Smooth muscle cell of trachea (primary cell): ENCODE data around the gene GTF2F1. TPM values are rescaled to one million over a fixed set of nuclear protein-coding genes. Genes with fewer than 3 reads are reported as not detected.

Source experiments
- total RNA-seq: library from RNA; depleted of rRNA; stranded (reverse); fragments of >200 nt; gene quantifications from 2 replicates; pipeline ENCODE4 v1.2.1, GENCODE V29; 2014

GTF2F1 gene, protein sequence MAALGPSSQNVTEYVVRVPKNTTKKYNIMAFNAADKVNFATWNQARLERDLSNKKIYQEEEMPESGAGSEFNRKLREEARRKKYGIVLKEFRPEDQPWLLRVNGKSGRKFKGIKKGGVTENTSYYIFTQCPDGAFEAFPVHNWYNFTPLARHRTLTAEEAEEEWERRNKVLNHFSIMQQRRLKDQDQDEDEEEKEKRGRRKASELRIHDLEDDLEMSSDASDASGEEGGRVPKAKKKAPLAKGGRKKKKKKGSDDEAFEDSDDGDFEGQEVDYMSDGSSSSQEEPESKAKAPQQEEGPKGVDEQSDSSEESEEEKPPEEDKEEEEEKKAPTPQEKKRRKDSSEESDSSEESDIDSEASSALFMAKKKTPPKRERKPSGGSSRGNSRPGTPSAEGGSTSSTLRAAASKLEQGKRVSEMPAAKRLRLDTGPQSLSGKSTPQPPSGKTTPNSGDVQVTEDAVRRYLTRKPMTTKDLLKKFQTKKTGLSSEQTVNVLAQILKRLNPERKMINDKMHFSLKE
- total RNA-seq, result 49.2 and 58.7 TPM in 2 replicates

DNA sequence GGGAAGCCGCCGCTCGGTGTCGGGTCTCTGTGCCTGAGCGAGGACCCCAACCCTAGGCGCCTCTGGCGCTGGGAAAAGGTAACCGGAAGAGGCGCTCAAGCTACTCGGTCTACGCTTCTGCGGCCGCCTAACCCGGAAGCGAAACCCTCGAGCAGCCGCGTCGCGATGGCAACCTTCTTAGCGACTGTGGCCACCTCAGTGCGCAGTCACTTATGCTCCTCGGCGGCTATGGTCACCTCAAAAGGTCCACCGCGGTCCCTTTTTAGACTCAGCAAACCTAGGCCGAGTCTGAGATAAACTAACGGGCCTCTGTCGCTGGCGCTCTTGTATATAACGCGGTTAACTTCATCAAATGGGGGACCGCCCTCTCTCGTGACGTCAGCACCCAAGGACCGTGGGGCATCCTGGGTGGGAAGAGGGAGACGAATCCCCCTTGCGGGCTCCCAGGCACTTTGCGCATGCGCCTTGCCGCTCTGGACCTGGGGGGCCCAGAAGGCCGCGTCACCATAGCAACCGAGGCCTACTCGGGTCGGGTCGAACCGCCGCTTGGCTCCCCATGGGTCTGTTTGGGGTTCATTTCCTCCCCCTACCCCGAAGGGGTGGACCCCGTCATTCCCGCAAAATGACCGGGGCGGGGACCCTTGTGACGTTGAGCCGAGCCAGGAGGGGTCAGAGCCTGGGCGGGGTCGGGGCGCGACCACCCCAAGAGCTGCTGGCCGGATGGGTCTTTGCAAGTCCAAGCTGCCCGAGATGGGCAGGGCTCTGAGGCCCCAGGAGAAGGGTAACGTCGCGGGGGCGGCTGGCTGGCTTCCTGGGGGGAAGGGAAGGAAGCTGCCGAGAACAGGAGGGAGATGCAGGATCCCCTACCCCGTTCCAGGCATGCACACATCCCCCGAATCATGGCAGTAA, at the start of gene GTF2F1:
Gene GTF2F1 (minus strand): TSS at position 91 of the 909 bp plus-strand sequence. CDS start 169 bp downstream, outside the sequence.

DNA sequence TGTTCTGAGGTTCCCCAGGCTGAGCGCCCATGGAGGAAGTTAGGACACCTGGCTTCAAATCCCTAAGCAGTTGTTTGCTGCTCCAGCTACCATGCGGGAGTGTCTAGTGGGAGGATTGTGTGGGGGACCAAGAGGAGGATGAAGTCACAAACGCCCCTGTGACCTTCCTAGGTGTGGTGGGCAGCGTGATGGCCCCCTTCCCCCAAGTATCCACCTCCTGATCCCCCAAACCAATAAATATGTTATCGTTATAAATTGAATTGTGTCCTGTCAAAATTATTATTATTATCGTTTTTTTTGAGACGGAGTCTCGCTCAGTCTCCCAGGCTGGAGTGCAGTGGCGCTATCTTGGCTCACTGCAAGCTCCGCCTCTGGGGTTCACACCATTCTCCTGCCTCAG, 40.7 kb upstream of the GTF2F1 start, which contains the start of gene SLC25A41:
Gene SLC25A41 (minus strand): TSS at position 101 of the 400 bp plus-strand sequence. CDS start 70 bp downstream, at position 31.

DNA sequence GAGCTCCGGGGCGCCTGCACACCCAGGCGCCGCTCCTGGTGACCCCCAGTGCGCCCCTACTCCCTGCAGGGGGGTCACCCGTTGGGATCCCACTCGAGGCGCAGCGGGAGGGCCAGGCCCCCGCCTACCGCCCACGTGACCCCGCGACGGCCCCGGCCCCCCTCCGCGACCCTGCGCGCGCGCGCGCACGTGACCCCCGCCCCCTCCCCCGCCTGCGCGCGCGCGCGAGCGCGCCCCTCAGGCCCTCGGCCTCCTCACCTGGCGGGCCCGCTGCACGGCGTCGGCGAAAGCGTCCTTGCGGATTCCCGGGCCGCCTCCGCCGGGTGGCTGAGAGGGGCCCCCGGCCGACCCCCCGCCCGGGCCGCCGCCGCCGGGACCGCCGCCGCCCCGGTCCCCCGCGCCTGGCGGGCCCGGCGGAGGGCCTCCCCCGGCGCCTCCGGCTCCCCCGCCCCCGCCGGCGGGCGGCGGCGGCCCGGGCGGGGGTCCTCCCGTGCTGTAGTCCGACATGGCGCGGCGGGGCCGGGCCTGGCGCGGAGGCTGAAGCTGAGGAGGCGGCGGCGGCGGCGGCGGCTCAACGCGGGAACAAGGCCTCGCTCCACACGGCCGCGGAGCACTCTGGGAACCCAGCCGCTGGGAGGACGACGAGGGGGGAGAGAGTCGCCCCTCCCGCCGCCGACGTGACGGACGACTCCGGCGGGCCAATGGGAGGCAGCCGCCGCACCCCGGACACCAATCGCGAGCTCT, 31.4 kb upstream of the GTF2F1 start, which contains the start of gene KHSRP:
Gene KHSRP (minus strand): TSS at position 617 of the 744 bp plus-strand sequence. CDS start 110 bp downstream, at position 507.

DNA sequence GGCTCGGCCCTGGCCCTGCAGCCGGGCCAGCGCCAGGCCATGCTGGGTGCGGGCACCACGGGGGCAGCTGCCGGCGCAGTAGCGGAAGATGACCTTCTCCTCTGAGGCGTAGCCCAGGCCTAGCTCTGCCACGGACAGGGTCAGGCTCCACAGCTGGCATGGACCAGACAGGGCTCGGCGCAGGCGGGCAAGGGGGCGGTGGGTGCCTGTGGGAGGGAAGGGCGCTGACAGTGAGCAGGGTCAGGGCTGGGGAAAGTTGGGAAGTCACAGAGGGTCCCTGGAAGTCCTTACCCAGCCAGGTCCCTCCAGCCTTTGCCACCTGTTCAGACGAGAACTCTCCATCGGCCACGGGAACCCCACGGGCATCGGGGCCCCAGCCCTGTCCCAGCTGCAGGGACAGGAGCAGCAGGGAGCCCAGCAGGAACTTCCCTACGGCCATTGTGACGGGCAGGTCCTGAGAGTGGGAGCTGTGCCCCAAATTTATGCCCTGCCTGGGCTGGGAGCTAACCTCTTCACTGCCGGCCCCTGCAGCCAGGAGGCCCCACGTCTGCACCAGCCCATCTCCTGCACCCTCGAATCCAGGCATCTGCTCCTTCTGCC, 17.5 kb downstream of the GTF2F1 start, which contains the start of gene PSPN:
Gene PSPN (minus strand): TSS at position 523 of the 600 bp plus-strand sequence. CDS start 84 bp downstream, at position 439.

DNA sequence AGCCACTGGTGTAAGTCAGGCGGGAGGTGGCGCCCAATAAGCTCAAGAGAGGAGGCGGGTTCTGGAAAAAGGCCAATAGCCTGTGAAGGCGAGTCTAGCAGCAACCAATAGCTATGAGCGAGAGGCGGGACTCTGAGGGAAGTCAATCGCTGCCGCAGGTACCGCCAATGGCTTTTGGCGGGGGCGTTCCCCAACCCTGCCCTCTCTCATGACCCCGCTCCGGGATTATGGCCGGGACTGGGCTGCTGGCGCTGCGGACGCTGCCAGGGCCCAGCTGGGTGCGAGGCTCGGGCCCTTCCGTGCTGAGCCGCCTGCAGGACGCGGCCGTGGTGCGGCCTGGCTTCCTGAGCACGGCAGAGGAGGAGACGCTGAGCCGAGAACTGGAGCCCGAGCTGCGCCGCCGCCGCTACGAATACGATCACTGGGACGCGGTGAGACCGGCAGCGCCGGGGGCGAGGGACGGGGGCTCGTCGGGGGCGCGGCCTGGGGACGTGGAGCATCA, 20.3 kb downstream of the GTF2F1 start, which contains the start of gene ALKBH7:
Gene ALKBH7 (plus strand): TSS at position 201 of the 502 bp plus-strand sequence. CDS start 27 bp downstream, at position 228.

DNA sequence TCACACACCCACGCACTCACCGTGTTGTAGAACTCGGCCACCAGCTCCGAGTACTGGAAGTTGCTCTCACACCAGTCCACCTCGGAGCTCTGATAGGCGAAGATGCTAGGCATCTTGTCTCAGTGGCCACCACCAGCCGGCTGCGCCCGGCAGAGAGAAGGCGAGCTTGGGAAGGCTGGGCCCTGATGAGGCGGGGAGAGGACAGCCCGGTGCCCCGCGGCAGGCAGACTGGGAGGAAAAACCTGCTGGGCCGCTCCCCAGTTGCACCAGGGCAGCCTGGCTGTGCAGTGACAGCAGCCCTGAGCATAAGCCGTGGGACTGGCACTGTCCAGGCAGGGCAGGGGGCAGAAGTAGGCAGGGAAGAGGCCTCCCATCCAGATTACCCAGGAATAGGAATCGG, 59.5 kb downstream of the GTF2F1 start, which contains the start of gene ACER1:
Gene ACER1 (minus strand): TSS at position 174 of the 400 bp plus-strand sequence. CDS start 61 bp downstream, at position 113.

Other genes starting within 250 kb of the GTF2F1 start
- gene MLLT1, start 113.2 kb downstream of the GTF2F1 start, total RNA-seq, result 6.7 and 10.9 TPM in 2 replicates
- not detected in 2 replicates for gene ACER1, start 59.6 kb downstream of the GTF2F1 start, total RNA-seq
- 52.4 and 58.2 TPM in 2 replicates for gene CLPP, start 31.6 kb downstream of the GTF2F1 start, total RNA-seq
- gene ALKBH7, start 20.4 kb downstream of the GTF2F1 start, total RNA-seq, result 23.5 and 59.1 TPM in 2 replicates
- 1.2 and 1.7 TPM in 2 replicates for gene PSPN, start 17.2 kb downstream of the GTF2F1 start, total RNA-seq
- gene KHSRP, start 31.6 kb upstream of the GTF2F1 start, total RNA-seq, result 106 and 130 TPM in 2 replicates
- under 0.01 TPM in 1 of 2 replicates, not detected in the other for gene SLC25A41, start 40.6 kb upstream of the GTF2F1 start, total RNA-seq
- 17.2 and 46.3 TPM in 2 replicates for gene SLC25A23, start 66.6 kb upstream of the GTF2F1 start, total RNA-seq
- not detected in 2 replicates for gene CRB3, start 71.1 kb upstream of the GTF2F1 start, total RNA-seq
- gene DENND1C, start 88.6 kb upstream of the GTF2F1 start, total RNA-seq, result not detected in 2 replicates
- gene TUBB4A, start 109.1 kb upstream of the GTF2F1 start, total RNA-seq, result not detected in 2 replicates
- under 0.01 and 1.3 TPM in 2 replicates for gene TNFSF9, start 137.9 kb upstream of the GTF2F1 start, total RNA-seq
- not detected in 2 replicates for gene CD70, start 198.0 kb upstream of the GTF2F1 start, total RNA-seq